HCT116 (cell line): ENCODE results near the gene CEBPA.

Source experiments
- ATF3 ChIP-seq: IDR thresholded peaks from 2 replicates; pipeline ENCODE4 v1.6.1; 2012
- CBX3 ChIP-seq: IDR thresholded peaks from 2 replicates; pipeline ENCODE4 v1.6.1; 2012; ENCODE audit warnings: low read depth
- CEBPB ChIP-seq: IDR thresholded peaks from 2 replicates; pipeline ENCODE4 v1.6.1; 2012; ENCODE audit warnings: low read depth
- CTCF ChIP-seq, 3 experiments: fragments of 200-600 bp in 1 of 3; sonication (generic) in 1 of 3; IDR thresholded peaks in 2 of 3; conservative IDR thresholded peaks in 1 of 3; 2 replicates each; pipeline ENCODE4 v1.5.1; 2012 to 2017; ENCODE audit warnings: low read depth in 2 of 3, low read length in 2 of 3, antibody characterized with exemption in 1 of 3, borderline replicate concordance in 1 of 3, control low read depth in 1 of 3, mild to moderate bottlenecking in 1 of 3, mixed read lengths in 1 of 3, mixed run types in 1 of 3, moderate library complexity in 1 of 3; ENCODE audit not compliant: insufficient read depth in 1 of 3
- EZH2phosphoT487 ChIP-seq: fragments of 200-600 bp; IDR thresholded peaks from 2 replicates; pipeline ENCODE4 v1.6.1; 2018; ENCODE audit warnings: antibody characterized with exemption, borderline replicate concordance
- MAX ChIP-seq: IDR thresholded peaks from 2 replicates; pipeline ENCODE4 v1.6.1; 2012
- POLR2A ChIP-seq: IDR thresholded peaks from 2 replicates; pipeline ENCODE4 v1.7.0; 2011; ENCODE audit warnings: borderline replicate concordance; ENCODE audit not compliant: insufficient read depth, insufficient read length; ENCODE audit errors: extremely low read depth
- POLR2AphosphoS5 ChIP-seq: IDR thresholded peaks from 2 replicates; pipeline ENCODE4 v1.6.1; 2011; ENCODE audit warnings: mild to moderate bottlenecking, low read depth, low read length, moderate library complexity

- no peak for TF ChIP-seq CTCF (IDR thresholded peaks at IDR 0.05 in 2 of 3, conservative IDR thresholded peaks at IDR 0.05 in 1 of 3; ENCODE audit: borderline replicate concordance in 1 of 3, insufficient read depth in 1 of 3, low read depth in 2 of 3, low read length in 2 of 3)
- TF ChIP-seq CBX3, result no peak
- no peak for TF ChIP-seq POLR2A
- no peak for TF ChIP-seq MAX
- TF ChIP-seq POLR2AphosphoS5, result no peak
- no peak for TF ChIP-seq ATF3
- no peak for TF ChIP-seq CEBPB
- no peak for TF ChIP-seq EZH2phosphoT487
Observed at GRCh38 chr19:33281296-33281926, 20.9 kb downstream of the CEBPA start.
